SK-N-SH (cell line): ENCODE measurements around the gene RNF150.

Experiments used
- EP300 ChIP-seq, 2 experiments: IDR thresholded peaks; 2 replicates each; pipeline versions ENCODE4 v1.4.0 to v1.6.1; 2012; ENCODE audit warnings: borderline replicate concordance in 1 of 2, low read depth in 1 of 2, low read length in 1 of 2
- EZH2phosphoT487 ChIP-seq: fragments of 200-600 bp; sonication (generic); IDR thresholded peaks from 2 replicates; pipeline ENCODE4 v1.6.1; 2017; ENCODE audit warnings: low read depth, mixed run types, mild to moderate bottlenecking, antibody characterized with exemption, moderate library complexity, borderline replicate concordance
- GATA2 ChIP-seq: sonication (generic); formaldehyde crosslinking; IDR thresholded peaks from 2 replicates; pipeline ENCODE4 v1.5.0; 2020; ENCODE audit warnings: mild to moderate bottlenecking, missing genetic modification reagents
- JUND ChIP-seq: IDR thresholded peaks from 2 replicates; pipeline ENCODE4 v1.4.0; 2012
- MAX ChIP-seq: IDR thresholded peaks from 2 replicates; pipeline ENCODE4 v1.4.0; 2012; ENCODE audit warnings: low read depth
- MXI1 ChIP-seq: IDR thresholded peaks from 2 replicates; pipeline ENCODE4 v1.6.1; 2012; ENCODE audit warnings: mild to moderate bottlenecking, low read depth, low read length, improper control_type of control experiment
- NRF1 ChIP-seq: IDR thresholded peaks from 2 replicates; pipeline ENCODE4 v1.6.1; 2012; ENCODE audit warnings: low read depth, mild to moderate bottlenecking, low read length
- RFX5 ChIP-seq: IDR thresholded peaks from 2 replicates; pipeline ENCODE4 v1.6.1; 2012; ENCODE audit warnings: mild to moderate bottlenecking, improper control_type of control experiment, low read length
- TAF1 ChIP-seq: IDR thresholded peaks from 2 replicates; pipeline ENCODE4 v1.6.1; 2012; ENCODE audit warnings: low read depth, mild to moderate bottlenecking, low read length, moderate library complexity, borderline replicate concordance
- TF ChIP-seq, protein P1 (sequence below): IDR thresholded peaks from 2 replicates; pipeline ENCODE4 v1.4.0; 2012; ENCODE audit warnings: low read depth, borderline replicate concordance
- TF ChIP-seq, protein P2 (sequence below): fragments of 200-600 bp; sonication (generic); IDR thresholded peaks from 2 replicates; pipeline ENCODE4 v1.6.1; 2017; ENCODE audit warnings: antibody characterized with exemption, mild to moderate bottlenecking, moderate library complexity
- TF ChIP-seq, protein P3 (sequence below): IDR thresholded peaks from 2 replicates; pipeline ENCODE4 v1.4.0; 2012; ENCODE audit warnings: low read depth, borderline replicate concordance

DNA sequence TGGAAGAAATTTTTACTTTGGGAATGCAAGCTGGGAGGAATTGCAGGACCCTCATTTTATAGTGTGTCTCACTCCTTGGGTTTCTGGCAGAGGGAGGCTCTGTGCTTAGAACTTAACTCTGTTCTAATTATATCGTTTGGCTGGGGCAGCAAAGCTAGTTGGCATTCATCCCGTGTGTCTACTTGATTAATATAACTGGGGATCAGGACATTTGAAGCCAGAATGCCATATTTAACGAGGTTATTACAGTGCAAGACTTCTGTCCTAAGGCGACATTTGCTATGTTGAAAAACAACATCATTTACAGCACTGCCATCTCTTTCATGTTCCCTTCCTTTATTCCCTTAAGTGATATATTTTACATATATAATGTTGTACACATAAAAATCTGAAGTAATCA, 198.0 kb downstream of the RNF150 start:
- TF ChIP-seq, protein P1, sequence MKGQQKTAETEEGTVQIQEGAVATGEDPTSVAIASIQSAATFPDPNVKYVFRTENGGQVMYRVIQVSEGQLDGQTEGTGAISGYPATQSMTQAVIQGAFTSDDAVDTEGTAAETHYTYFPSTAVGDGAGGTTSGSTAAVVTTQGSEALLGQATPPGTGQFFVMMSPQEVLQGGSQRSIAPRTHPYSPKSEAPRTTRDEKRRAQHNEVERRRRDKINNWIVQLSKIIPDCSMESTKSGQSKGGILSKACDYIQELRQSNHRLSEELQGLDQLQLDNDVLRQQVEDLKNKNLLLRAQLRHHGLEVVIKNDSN, result no peak
- TF ChIP-seq EZH2phosphoT487 (no peak), EP300 (IDR thresholded peaks at IDR 0.05; ENCODE audit: borderline replicate concordance in 1 of 2, low read depth in 1 of 2, low read length in 1 of 2) (peak; percentile 65 to 96; a peak in 3 of 4 replicates), MXI1 (peak; percentile 42; the same call in 1 of the 2 replicates), TAF1 (no peak), GATA2 (peak; percentile 77), JUND (peak; percentile 23; the same call in 1 of the 2 replicates), MAX (0 out of 2 replicates have a peak, but pooled peaks have one; percentile 18), RFX5 (no peak), NRF1 (no peak)
- TF ChIP-seq, protein P2, sequence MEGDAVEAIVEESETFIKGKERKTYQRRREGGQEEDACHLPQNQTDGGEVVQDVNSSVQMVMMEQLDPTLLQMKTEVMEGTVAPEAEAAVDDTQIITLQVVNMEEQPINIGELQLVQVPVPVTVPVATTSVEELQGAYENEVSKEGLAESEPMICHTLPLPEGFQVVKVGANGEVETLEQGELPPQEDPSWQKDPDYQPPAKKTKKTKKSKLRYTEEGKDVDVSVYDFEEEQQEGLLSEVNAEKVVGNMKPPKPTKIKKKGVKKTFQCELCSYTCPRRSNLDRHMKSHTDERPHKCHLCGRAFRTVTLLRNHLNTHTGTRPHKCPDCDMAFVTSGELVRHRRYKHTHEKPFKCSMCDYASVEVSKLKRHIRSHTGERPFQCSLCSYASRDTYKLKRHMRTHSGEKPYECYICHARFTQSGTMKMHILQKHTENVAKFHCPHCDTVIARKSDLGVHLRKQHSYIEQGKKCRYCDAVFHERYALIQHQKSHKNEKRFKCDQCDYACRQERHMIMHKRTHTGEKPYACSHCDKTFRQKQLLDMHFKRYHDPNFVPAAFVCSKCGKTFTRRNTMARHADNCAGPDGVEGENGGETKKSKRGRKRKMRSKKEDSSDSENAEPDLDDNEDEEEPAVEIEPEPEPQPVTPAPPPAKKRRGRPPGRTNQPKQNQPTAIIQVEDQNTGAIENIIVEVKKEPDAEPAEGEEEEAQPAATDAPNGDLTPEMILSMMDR, result no peak
- TF ChIP-seq, protein P3, sequence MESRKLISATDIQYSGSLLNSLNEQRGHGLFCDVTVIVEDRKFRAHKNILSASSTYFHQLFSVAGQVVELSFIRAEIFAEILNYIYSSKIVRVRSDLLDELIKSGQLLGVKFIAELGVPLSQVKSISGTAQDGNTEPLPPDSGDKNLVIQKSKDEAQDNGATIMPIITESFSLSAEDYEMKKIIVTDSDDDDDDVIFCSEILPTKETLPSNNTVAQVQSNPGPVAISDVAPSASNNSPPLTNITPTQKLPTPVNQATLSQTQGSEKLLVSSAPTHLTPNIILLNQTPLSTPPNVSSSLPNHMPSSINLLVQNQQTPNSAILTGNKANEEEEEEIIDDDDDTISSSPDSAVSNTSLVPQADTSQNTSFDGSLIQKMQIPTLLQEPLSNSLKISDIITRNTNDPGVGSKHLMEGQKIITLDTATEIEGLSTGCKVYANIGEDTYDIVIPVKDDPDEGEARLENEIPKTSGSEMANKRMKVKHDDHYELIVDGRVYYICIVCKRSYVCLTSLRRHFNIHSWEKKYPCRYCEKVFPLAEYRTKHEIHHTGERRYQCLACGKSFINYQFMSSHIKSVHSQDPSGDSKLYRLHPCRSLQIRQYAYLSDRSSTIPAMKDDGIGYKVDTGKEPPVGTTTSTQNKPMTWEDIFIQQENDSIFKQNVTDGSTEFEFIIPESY, result no peak
